Panc1 (cell line): ENCODE results near the gene PARVG. TPM values are rescaled to one million over a fixed set of nuclear protein-coding genes. Genes with fewer than 3 reads are reported as not detected.

Experiments
- ATAC-seq: fragments of 200-7000 bp; cut with Tn5 transposase; 2 replicates; pipeline ENCODE4 v1.9.1; 2020; ENCODE audit warnings: mild to moderate bottlenecking, moderate library complexity
- BruUV-seq: library from RNA; stranded (reverse); fragments of 400-500 nt; replicated peaks from 2 replicates; lab custom pipeline; 2021; lab: Mats Ljungman, UMichigan
- CTCF ChIA-PET: fragments of 300-600 bp; sonication (Branson Sonifier 250); formaldehyde crosslinking; loops from one replicate; lab custom pipeline; 2022; ENCODE audit warnings: antibody characterized with exemption; lab: Charles Lee
- POLR2A ChIA-PET: fragments of 300-600 bp; sonication (Branson Sonifier 250); formaldehyde crosslinking; loops from one replicate; lab custom pipeline; 2022; ENCODE audit warnings: antibody characterized with exemption; lab: Charles Lee
- DNase-seq: peaks from one replicate; pipeline ENCODE4 v3.0.0-alpha.2; 2010; ENCODE audit warnings: low read depth, low spot score
- H3K27ac ChIP-seq: 2 replicates; pipeline ENCODE4 v1.5.1; 2011; ENCODE audit warnings: mild to moderate bottlenecking, low read length, inconsistent platforms
- H3K27me3 ChIP-seq: fragments of 200-500 bp; sonication (Bioruptor generic); 2 replicates; pipeline ENCODE4 v1.6.0; 2014; ENCODE audit warnings: low read length, inconsistent platforms; ENCODE audit not compliant: control insufficient read depth, insufficient read depth
- H3K36me3 ChIP-seq: fragments of 200-500 bp; sonication (Bioruptor generic); 2 replicates; pipeline ENCODE4 v1.5.1; 2014; ENCODE audit warnings: inconsistent platforms, mild to moderate bottlenecking, low read length, moderate library complexity; ENCODE audit not compliant: control insufficient read depth, insufficient read depth
- H3K4me1 ChIP-seq: 2 replicates; pipeline ENCODE4 v1.5.1; 2011; ENCODE audit warnings: inconsistent platforms, mild to moderate bottlenecking, low read length, moderate library complexity; ENCODE audit not compliant: control insufficient read depth, insufficient read depth
- H3K4me3 ChIP-seq, 2 experiments: 2 replicates each; pipeline ENCODE4 v1.5.1; 2011 to 2012; ENCODE audit warnings: low read depth in 2 of 2, low read length in 2 of 2, mild to moderate bottlenecking in 2 of 2, inconsistent platforms in 1 of 2, moderate library complexity in 1 of 2
- H3K9me3 ChIP-seq: fragments of 200-500 bp; sonication (Bioruptor generic); 2 replicates; pipeline ENCODE4 v1.5.1; 2014; ENCODE audit warnings: low read depth, mild to moderate bottlenecking, inconsistent platforms, low read length, moderate library complexity; ENCODE audit not compliant: control insufficient read depth, insufficient read depth
- POLR2AphosphoS5 ChIP-seq: IDR thresholded peaks from 2 replicates; pipeline ENCODE4 v1.6.1; 2012; ENCODE audit warnings: mild to moderate bottlenecking, low read depth, low read length, moderate library complexity
- SIN3A ChIP-seq: IDR thresholded peaks from 2 replicates; pipeline ENCODE4 v1.6.1; 2012; ENCODE audit warnings: low read depth, mild to moderate bottlenecking, low read length, moderate library complexity, borderline replicate concordance; ENCODE audit not compliant: insufficient read depth
- TCF7L2 ChIP-seq: IDR thresholded peaks from 2 replicates; pipeline ENCODE4 v1.6.1; 2011; ENCODE audit warnings: mild to moderate bottlenecking, low read depth, low read length, inconsistent platforms
- in situ Hi-C: cut with HindIII; loops from 2 replicates; pipeline ENCODE4 v1.10.0; 2016; ENCODE audit warnings: low sequenced_read_pairs, low pct_unique_long_range_greater_than_20kb
- intact Hi-C: fragments of 100-400 bp; cut with micrococcal nuclease; formaldehyde crosslinking; loops from one replicate; pipeline ENCODE4 v1.10.0; 2022; ENCODE audit not compliant: unreplicated experiment
- total RNA-seq: library from RNA; stranded (reverse); gene quantifications from one replicate; pipeline ENCODE4 v1.2.1, GENCODE V29; 2021; ENCODE audit not compliant: unreplicated experiment
- TF ChIP-seq, protein P1 (sequence below), 2 experiments: IDR thresholded peaks; 2 replicates each; pipeline ENCODE4 v1.6.1; 2011 to 2012; ENCODE audit warnings: low read depth in 2 of 2, control low read depth in 1 of 2, low read length in 1 of 2, mild to moderate bottlenecking in 1 of 2, moderate library complexity in 1 of 2; ENCODE audit not compliant: insufficient read depth in 1 of 2
- TF ChIP-seq, protein P2 (sequence below): fragments of 450-650 bp; IDR thresholded peaks from 2 replicates; pipeline ENCODE4 v1.5.1; 2017; ENCODE audit warnings: mild to moderate bottlenecking

Gene PARVG
- total RNA-seq, 1 experiment from 2014 or later, result 0.21 TPM

DNA sequence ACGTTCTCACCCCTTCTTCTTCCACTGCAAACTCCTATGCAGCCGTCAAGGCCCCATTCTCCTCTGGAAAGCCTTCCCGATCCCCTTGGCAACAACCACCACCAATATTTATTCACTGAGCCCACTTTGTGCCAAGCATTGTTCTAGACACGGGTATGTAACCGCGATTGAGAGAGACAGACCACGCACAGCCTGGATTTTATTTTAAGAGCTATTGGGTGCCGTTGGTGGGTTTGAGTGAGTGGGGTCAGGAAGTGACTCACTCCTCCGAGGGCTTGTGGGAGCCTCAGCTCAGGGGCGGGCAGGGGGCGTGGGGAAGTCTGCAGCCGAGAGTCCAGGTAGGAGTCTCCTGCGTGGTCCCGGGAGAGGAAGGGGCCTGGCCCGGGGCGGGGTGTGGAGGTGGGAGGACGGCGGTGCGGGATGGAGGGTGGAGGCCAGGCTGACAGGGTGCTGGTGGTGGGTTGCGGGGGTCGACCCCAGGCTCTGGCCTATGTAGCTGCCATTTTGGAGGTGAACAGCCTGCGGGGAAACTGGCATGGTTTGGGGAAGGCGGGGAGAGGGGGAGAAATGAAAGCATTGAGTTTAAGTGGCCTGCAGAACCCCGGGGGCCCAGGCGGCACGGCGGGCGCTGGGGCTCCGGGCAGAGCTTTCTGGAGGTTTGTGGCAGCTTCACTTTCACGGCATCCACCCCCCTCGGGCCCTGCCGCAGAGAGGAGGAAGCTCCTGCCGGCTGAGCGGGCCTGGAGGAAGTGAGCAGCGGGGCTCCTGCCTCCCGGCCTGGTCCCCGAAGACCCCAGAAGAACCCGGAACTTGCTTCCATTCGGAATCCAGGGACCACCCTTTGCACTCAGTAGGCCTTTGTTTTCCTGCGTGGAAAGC, 547 bp downstream of the PARVG start:
- CTCF ChIA-PET, result interaction anchor here (0.6 kb wide), 1 partner anchor 151 kb away, joined by 3 read pairs; no protein-coding TSS in a partner anchor
- H3K27me3 ChIP-seq, result no peaks in the 10 kb centered on the region
- POLR2A ChIA-PET, result no interaction called here
- H3K27ac ChIP-seq, result no peak overlapping the region
- no peaks in the 10 kb centered on the region for H3K36me3 ChIP-seq
- TF ChIP-seq POLR2AphosphoS5 (no peak), SIN3A (no peak), TCF7L2 (no peak)
- TF ChIP-seq, protein P1, sequence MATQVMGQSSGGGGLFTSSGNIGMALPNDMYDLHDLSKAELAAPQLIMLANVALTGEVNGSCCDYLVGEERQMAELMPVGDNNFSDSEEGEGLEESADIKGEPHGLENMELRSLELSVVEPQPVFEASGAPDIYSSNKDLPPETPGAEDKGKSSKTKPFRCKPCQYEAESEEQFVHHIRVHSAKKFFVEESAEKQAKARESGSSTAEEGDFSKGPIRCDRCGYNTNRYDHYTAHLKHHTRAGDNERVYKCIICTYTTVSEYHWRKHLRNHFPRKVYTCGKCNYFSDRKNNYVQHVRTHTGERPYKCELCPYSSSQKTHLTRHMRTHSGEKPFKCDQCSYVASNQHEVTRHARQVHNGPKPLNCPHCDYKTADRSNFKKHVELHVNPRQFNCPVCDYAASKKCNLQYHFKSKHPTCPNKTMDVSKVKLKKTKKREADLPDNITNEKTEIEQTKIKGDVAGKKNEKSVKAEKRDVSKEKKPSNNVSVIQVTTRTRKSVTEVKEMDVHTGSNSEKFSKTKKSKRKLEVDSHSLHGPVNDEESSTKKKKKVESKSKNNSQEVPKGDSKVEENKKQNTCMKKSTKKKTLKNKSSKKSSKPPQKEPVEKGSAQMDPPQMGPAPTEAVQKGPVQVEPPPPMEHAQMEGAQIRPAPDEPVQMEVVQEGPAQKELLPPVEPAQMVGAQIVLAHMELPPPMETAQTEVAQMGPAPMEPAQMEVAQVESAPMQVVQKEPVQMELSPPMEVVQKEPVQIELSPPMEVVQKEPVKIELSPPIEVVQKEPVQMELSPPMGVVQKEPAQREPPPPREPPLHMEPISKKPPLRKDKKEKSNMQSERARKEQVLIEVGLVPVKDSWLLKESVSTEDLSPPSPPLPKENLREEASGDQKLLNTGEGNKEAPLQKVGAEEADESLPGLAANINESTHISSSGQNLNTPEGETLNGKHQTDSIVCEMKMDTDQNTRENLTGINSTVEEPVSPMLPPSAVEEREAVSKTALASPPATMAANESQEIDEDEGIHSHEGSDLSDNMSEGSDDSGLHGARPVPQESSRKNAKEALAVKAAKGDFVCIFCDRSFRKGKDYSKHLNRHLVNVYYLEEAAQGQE (IDR thresholded peaks at IDR 0.05; ENCODE audit: insufficient read depth in 1 of 2, low read depth in 2 of 2, low read length in 1 of 2), result no peak
- TF ChIP-seq, protein P2, sequence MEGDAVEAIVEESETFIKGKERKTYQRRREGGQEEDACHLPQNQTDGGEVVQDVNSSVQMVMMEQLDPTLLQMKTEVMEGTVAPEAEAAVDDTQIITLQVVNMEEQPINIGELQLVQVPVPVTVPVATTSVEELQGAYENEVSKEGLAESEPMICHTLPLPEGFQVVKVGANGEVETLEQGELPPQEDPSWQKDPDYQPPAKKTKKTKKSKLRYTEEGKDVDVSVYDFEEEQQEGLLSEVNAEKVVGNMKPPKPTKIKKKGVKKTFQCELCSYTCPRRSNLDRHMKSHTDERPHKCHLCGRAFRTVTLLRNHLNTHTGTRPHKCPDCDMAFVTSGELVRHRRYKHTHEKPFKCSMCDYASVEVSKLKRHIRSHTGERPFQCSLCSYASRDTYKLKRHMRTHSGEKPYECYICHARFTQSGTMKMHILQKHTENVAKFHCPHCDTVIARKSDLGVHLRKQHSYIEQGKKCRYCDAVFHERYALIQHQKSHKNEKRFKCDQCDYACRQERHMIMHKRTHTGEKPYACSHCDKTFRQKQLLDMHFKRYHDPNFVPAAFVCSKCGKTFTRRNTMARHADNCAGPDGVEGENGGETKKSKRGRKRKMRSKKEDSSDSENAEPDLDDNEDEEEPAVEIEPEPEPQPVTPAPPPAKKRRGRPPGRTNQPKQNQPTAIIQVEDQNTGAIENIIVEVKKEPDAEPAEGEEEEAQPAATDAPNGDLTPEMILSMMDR, result no peak
- BruUV-seq, result no TSS peak
- no peak for DNase-seq
- H3K9me3 ChIP-seq, result no peaks in the 10 kb centered on the region
- ATAC-seq, result no peak
- H3K4me1 ChIP-seq, result no peaks in the 10 kb centered on the region
- intact Hi-C loops (no loop called here), in situ Hi-C loops (no loop called here)
- H3K4me3 ChIP-seq, result no peak overlapping the region

GRCh38 chr22:44181912-44182587, 1.3 kb downstream of the PARVG start:
- TF ChIP-seq, protein P2, result no peak
- TF ChIP-seq SIN3A, result no peak
- TF ChIP-seq, protein P1 (IDR thresholded peaks at IDR 0.05; ENCODE audit: insufficient read depth in 1 of 2, low read depth in 2 of 2, low read length in 1 of 2), result no peak
- no peak for TF ChIP-seq POLR2AphosphoS5
- no peak for TF ChIP-seq TCF7L2
- in situ Hi-C loops, result no loop called here
- Histone ChIP-seq H3K27ac (no peak overlapping the region), H3K27me3 (no peaks in the 10 kb centered on the region), H3K36me3 (no peaks in the 10 kb centered on the region), H3K4me3 (no peak overlapping the region), H3K9me3 (no peaks in the 10 kb centered on the region), H3K4me1 (no peaks in the 10 kb centered on the region)
- BruUV-seq, result no TSS peak
- no peak for ATAC-seq
- intact Hi-C loops, result no loop called here
- DNase-seq, result no peak
- ChIA-PET POLR2A (no interaction called here), CTCF (interaction anchor here (0.6 kb wide), 1 partner anchor 150 kb away, joined by 3 read pairs; no protein-coding TSS in a partner anchor)
